Measurements from ENCODE around the gene SCRN2.
A peak's percentile ranks its signal among the peaks of the same experiment; 100 is the strongest.

The SCRN2 gene

DNA sequence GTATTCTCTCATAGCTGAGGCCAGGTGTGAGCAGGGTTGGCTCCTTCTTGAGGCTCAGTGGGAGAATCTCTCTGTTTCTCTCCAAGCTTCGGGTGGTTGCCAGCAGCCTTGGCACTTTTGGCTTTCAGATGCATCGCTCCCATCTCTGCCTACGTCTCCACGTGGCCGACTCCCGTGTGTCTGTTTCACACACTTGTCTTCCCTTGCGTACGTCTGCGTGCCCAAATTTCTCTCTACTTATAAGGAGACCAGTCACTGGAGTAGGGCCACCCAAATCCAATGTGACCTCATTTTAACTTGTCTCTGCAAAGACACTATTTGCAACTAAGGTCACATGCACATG lies 34.2 kb downstream of the SCRN2 start:
- no peak for DNase-seq (ENCODE audit: low read depth in 3 of 3)

DNA sequence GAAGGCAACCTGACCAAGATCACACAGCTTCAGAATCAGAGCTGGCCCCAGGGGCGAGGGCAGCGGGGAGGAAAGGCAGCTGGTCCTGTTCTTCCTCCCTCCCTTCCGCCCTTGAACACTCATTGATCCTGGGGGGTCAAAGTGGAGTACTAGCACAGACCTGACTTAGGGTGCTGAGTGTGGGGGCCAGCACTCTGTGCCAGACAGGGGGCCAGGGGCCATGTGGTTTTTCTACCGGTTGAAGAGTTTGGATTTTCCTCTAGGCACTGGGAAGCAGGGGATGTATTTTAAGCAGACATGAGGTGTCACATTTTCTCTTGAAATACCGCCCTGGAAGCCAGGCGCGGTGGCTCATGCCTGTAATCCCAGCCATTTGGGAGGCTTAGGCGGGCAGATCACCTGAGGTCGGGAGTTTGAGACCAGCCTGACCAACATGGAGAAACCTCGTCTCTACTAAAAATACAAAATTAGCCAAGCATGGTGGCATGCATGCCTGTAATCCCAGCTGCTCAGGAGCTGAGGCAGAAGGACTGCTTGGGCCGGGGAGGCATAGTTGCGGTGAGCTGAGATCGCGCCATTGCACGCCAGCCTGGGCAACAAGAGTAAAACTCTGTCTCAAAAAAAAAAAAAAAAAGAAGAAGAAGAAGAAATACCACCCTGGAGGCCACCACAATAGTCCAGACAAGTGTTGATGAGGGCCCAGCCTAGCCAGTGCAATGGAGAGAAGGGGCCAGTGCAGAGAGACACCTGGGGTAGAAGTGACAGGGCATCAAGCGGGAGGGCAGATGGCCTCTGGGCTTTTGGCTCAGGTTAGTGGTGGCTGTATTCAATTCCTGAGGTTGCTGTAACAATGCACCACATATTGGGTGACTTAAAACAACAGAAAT lies 34.8 kb downstream of the SCRN2 start:
- no peak for DNase-seq (ENCODE audit: low read depth in 3 of 3)

DNA sequence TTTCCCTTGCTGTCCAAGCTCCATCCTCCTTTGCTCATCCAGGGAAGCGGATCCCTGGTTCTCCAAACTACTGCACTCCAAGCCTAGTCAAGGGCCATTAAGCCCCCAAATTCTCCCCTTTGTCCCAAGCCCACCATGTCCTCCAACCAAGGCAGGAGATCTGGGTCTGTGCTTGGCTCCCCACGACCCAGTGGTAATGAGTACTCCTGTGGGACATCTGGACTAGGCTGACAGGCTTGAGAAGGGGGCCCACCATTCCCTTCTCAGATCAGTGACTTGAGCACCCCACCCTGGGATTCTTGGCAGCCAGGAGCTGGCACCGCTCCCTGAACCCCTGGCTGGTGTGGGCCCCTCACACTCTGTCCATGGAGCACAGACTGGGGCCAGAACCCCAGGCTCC lies 36.6 kb downstream of the SCRN2 start:
- DNase-seq (ENCODE audit: low read depth in 3 of 3) = no peak

DNA sequence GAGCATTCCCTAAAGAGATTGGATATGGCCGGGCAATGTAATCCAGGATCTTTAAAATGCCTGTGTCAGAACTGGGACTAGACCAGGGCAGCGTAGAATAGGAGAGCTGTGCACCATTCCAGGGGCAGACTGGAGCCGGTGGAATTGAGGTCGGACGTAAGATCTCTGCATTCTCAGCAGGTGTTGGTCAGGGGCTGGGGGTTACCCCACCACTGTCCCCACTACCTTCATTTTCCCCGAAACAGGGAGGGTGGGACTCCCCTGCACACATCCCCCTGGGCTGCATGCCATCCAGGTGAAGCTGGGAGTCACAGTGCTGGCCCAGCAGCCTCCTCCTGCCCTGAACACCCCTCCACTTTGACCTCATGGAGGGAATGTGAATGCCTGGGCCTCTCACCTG lies 37.3 kb downstream of the SCRN2 start:
- no peak for DNase-seq (ENCODE audit: low read depth in 3 of 3)

DNA sequence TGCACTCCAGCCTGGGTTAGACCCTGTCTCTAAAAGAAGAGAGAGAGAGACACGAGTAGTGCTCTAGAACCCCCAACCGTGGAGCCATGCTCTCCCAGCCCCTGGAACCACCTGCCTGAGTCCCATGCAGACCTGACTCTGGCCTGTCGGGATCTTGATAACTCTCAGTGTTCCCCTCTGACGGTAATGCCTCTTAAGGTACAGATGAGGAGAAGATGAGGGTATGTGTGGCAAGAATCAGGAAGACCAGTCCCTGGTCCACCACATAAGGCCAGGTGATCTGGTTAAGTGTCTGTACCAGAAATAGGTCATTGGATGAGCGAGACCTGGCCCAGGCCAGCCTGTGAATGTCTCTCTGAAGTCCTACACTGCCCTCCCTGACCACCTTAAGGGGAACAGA lies 37.9 kb downstream of the SCRN2 start:
- no peak for DNase-seq (ENCODE audit: low read depth in 3 of 3)

DNA sequence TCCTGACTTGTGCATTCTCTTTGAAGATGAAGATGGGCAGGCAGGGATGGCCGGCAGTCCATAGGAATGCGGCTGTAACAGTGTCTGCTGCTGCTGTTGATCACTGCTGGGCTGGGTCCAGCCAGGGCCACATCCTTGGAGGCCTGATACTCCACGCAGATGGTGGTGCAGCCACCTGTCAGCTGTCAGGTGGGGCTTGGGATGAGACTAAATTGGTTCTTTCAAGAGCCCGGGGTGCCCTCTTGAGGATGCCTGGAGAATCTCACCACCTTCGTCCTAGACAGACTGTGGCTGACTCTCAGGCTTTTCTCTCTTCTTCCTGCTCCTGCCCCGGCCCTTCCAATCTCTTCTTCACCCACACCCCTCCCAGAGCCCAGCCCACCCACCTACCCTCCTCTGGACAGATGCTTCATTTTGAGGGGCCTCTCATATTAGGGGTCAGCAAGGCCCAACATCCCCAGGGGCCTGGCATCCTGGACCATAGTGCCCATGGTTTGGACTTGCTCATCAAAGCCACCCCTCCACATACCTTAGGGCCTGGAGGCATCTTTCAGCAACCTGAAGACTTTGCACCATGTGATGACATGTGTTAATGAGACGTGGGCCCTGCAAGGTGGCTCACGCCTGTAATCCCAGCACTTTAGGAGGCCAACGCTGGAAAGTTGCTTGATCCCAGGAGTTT lies 38.6 kb downstream of the SCRN2 start:
- DNase-seq (ENCODE audit: low read depth in 3 of 3) = peak; percentile 20 to 61 (median 37)

DNA sequence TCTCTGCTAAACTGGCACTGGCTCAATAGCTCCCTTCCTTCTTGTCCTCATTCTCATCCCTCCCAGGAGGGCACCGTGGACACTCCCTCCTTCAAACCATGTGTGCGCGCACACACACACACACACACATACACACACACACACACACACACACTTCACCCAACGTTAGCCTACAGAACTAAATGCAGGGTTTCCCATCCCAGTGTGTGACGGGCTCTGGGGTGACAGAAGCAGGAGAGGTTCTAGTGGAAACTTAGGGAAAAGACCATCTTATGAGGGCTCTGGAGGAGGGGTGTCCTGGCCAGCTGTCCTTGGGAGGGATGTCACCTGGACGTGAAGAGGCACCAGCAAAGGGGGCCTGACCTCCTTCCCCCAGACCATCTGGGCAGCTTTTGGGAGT lies 39.2 kb downstream of the SCRN2 start:
- DNase-seq (ENCODE audit: low read depth in 3 of 3) = no peak

DNA sequence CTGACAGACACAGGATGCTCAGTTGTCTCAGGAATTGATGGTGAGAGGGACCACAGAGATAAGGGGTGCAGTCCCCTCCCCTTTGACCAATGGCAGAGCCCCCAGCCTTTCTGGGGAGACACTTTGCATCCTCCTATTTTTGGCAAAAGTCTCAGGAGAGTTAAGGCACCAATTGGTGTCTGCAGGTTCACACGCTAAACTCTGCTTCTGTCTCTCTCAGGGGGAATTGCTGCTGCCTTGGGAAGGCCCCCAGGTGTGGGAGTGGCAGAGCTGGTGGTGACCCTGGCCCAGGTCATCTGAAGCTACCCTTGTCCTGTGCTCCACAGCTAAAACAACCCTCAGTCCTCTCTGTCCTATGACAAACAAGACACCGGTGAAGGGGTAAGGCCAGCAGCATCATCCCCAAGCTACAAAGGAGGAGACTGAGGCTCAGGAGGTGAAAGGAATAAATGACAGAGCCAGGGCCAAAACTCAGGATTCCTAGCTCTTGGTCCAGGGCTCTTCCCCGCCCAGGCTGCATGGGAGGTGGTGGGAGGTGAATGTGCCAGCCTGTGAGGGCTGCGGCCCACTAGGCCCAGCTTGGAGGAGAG lies 39.8 kb downstream of the SCRN2 start:
- no peak for DNase-seq (ENCODE audit: low read depth in 3 of 3)

DNA sequence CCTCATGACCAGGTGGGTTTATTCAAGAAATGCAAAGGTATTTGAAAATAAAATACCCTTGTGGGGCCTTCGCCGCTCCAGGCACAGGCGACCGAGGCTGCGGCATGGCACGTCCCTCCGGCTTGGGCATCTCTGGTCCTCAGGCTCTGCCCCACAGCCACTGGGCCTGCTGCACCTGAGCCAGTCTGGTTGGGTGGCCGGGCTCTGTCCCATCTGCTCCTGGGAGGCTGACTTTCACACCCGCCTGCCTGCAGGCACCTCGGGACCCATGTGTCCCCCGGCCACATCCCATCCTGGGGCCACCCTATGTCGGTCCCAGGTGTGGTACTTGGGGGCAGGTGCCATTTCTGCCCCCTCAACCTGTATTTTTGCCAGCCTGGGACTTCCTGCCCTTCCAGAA lies 40.4 kb downstream of the SCRN2 start:
- no peak for DNase-seq (ENCODE audit: low read depth in 3 of 3)

DNA sequence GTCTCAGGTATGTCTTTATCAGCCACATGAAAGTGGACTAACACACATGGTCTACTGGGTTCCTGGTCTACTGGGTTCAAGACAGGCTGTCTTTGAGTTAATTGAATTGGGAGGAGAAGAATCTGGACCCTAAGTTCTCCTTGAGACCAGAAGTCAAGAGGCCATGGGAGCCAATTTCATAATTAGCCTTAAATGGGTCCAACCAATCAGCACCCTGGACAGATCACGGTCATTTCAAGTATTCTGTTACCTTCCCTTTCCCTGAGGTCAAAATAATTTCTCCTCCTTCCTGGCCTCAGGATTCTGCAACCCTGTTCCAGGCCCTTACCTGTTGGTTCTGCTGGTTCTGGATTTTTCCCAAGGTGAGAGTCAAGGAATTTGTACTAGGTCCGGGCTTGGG lies 43.3 kb downstream of the SCRN2 start:
- no peak for DNase-seq (ENCODE audit: low read depth in 3 of 3)

DNA sequence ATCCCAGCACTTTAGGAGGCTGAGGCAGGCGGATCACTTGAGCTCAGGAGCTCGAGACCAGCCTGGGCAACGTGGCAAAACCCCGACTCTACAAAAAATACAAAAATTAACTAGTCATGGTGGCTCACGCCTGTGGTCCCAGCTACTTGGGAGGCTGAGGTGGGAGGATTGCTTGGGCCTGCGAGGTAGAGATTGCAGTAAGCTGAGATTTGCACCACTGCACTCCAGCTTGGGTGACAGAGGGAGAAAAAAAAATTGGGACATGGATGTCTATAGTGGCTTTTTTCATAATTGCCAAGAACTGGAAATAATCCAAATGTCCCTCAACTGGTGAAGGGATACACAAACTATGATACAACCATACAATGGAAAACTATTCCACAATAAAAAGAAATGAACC lies 48.1 kb downstream of the SCRN2 start:
- no peak for DNase-seq (ENCODE audit: low read depth in 3 of 3)

DNA sequence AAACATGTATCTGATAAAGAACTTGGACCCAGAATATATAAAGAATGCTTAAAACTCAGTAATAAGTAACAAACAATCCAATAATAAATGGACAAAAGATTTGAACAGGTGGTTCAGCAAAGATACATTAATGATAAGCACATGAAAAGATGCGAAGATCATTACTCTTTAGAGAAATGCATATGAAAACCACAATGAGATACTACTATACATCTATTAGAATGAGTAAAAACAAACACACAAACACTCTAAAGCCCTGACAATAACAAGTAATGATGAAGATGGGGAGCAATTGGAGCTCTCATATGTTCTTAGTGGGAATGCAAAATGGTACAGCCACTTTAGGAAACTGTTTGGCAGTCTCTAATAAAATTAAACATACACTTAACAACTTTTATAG lies 48.6 kb downstream of the SCRN2 start:
- DNase-seq (ENCODE audit: low read depth in 3 of 3) = no peak

DNA sequence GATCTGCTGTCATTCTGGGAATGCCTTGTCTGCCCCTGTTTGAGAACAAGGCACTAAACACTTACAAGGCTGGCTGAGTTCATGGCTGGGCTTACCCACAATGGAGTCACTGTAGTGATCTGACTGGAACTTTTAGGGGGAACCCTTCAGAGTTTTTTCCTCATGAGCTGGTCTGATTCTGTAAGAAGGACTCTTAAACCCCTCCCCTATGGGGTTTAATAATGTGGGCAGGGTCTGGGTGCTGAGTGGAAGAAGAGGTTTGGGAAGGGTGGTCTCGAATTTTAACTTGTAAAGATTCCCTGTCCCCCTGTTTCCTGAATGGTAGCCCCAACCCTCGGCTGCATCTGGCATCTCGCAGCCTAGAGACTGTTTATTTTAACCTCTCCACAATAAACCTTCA lies 50.0 kb downstream of the SCRN2 start:
- DNase-seq (ENCODE audit: low read depth in 3 of 3) = no peak

DNA sequence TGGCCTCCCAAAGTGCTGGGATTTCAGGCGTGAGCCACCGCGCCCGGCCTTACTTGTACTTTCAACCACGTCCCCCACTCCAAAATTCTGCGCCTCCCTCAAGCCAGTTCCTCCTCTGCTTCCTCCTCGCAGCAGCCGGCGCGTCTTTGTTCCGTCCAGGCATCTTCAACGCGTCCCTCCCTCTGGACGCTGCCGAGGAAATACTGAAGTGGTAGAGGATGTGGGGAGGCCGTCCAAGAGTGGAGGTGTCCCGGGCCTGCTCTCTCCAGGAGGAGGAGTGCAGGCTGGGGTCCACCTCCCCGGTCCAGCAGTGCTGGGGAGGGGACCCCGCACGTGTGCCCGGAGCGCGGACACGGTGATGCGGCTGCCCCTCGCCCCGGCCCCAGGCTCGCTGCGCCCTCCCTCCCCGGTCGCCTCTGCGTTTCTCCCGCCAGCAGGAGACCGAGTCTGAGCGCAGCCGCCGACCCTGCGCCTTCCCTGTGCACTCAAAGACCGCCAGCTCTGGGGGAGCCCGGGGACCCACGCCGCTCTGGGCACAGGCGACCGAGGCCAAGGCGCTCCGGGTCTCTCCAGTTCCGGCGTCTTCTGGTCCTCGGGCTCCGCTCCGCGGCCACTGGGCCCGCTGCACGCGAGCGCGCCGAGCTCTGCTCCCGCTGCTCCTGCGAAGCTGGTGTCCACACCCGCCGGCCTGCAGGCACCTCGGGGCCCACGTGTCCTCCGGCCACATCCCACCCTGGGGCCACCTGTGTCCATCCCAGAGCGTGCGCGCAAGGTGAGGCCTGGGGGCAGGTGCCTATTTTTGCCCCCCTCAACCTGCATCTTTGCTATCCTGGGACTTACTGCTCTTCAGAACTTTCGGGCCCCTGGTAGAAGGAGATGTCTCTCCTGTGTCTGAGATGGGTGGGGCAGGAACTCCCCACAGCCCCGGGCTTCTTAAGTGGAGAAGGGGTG lies 51.2 kb downstream of the SCRN2 start:
- DNase-seq (ENCODE audit: low read depth in 3 of 3) = peak; percentile 19 to 60 (median 44)

Data from stimulated activated CD4-positive, alpha-beta T cell treated with anti-CD3 and anti-CD28 coated beads, TNF-alpha, amount 100 ng/mL, for 24 hours (primary cell).